DMS79 treated with DMSO at 0.1 percent for 48 hours (cell line): ENCODE results near the gene WDR18.

ENCODE experiments used
- DNase-seq: peaks from one replicate; lab custom pipeline; 2025; lab: John Stamatoyannopoulos, UW

WDR18 gene

DNA sequence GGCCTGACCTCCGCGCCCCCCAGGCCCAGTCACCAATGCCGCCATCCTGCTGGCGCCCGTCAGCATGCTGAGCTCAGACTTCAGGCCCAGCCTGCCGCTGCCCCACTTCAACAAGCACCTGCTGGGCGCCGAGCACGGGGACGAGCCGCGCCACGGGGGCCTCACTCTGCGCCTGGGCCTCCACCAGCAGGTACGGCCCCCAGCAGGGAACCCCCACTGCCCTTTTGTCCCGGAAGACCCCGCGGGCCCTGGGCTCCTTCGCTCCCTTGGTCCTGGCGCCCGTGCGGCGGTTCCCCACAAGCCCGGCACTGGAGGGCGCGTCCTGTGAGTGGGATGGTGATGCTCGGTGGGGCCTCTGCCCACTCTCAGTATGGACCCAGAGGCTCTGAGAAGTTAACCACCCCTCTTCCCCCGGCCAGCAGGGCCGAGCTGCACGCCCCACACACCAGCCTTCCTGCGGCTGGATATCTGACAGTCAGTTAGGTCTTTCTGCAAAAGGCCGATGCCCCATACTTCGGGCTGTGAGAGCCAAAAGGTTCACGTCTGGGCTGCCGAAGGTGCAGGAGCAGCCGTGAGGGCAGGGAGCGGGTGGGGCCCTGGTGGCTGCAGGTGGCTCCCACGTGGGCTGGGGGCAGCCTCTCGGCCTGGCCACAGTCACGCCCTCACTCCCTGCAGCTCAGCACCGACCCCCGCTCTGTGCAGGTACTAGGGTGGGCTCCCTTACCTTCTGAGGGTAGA, 8.0 kb downstream of the WDR18 start:
- DNase-seq, result no peak

DNA sequence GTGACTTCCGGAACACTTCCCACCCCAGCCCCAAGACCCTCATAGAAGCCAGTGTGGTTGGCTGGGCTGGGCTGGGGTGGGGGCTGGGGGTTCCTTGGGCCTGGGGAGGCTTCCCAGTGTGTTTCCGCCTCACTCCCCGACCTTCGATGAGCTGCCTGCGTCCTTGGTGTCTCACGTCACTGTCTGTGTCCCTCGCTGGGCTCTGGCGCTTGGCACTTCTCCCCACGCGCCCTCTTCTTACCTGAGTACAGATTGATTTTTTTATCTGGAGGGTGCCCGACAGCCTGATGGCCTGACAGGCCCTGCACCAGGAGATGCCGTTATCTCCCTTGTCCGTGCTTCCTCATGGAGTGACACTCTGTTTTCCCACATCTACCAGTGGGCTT, 8.5 kb downstream of the WDR18 start:
- no peak for DNase-seq

DNA sequence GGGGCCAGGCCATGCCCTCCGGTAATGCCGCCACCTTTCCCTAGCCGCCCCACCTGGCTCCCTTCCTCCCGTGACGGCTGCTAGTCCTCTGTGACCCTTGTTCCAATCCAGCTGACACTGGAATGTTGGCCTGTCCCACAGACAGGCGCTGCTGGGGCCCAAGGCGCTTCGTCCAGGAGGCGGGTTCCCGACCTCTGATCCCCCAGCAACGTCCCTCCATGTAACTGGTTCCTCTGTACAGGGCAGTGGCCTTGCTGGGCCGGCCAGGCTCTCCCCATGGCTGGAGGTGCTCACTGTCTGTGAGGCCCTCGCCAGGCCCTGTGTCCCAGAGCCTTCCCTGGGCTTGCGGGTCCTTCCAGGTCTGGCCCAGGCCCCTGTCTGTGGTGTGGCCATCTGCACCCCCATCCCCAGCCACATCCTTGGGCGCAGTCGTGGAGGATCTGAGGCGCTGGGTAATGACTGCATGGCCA, 9.3 kb downstream of the WDR18 start:
- no peak for DNase-seq

DNA sequence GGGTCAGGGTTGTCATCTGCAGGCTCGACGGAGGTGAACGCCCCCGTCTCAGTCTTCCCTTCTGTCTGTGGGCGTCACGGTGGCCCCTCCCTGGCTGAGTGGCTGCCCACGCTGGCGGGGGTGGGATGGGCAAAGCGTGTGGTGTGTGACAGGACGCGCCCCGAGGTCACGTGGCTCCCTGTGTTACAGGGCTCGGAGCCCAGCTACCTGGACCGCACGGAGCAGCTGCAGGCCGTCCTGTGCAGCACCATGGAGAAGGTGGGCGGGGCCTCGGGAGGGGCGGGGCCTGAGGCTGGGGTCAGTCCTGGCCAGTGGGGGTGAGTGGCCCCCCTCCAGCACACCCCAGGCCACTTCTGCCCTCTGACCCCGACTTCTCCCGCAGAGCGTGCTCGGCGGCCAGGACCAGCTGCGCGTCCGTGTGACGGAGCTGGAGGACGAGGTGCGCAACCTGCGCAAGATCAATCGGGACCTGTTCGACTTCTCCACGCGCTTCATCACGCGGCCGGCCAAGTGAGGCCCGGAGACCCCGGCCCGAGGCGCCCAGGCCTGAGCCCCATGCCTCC, 9.8 kb downstream of the WDR18 start:
- DNase-seq, result no peak

DNA sequence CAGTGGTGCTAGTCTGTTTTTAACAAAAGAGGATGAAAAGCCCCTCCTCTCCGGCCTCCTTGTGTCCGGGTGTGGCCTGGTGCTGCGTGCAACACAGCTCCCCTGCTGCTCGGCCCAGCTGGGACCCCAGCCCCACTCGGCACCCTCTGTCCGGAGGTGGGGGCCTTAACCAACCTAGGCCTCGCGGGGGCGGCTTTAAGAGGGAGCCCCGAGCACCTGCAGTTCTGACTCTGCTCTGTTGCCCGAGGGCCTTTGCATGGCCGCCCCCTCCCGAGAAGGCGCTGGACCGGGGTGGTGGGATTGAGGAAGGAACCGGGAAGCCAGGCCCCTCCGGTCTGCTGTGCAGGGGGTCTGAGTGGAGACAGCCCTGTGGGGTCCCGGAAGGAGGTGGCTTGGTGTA, 10.4 kb downstream of the WDR18 start:
- DNase-seq, result no peak

DNA sequence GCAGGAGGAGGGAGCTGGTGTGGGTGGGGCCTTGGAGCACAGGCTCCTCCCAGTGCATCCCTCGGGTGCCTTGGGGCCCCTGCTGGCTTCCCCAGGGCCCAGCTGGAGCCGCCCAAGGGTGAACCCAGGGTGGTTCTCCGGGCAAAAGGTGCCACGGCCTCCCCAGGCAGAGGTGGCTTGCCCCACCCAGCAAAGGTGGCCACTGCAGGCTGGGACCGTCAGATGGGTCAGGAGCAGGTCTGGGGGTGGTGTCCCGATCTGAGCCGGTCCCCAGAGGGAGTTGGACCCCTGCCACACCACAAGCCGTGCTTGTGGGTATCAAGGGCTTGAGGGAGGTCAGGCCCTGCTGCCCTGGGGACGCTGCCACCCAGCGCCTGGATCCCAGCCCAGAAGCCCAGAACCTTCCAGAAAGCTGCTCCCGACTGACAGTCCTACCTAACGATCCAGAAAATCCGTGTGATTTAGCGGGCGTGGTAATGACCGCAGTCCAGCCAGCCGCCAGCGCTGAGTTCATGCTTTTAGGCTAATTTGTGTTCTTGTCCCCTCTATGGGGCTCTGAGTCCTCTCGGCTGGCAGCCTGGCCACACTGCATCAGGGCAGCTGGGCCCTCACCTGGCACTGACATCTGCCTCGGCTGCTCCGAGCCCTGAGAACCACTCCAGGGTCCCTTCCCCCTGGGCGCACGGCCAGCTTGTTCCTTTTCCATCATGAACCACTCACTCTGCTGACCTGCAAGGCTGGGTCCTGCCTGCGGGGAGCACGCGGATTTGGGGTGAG, 11.1 kb downstream of the WDR18 start:
- DNase-seq, result peak; percentile 80

DNA sequence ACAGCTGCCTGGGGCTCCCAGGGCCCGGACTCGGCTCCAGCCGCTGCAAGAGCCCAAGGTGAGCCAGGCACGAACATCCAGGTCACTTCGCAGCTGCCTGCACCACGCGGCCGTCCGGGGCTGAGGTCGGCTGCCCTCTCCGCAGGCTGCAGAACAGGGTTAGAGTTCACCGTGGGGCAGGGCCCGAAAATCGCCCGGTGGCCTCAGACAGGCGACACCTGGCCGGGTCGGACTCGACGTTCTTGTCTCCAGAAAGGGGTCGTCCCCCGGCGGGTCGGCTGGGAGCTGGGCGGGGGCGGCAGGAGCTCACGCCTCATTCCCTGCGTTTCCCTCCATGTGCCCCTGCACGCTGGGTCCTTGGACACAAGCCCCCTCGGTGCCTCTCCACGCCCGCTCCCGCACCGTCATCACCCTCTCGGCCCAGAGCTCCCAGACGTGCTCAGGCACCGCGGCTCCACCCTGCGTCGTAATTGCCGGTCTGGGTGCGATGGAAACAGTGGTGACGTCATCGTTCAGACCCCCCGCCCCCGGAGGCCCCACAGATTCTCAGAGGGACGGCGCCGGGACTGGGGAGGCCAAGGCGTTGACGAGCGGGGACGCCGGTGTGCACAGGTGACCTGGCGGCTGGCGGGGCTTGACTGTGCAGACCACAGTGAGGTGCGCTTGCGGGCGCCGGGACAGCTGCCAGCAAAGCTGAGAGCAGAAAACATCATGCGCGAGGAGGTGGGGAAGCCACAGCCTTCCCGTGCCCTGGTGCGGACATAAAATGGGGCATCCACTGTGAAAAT, 12.1 kb downstream of the WDR18 start:
- DNase-seq, result peak; percentile 79

DNA sequence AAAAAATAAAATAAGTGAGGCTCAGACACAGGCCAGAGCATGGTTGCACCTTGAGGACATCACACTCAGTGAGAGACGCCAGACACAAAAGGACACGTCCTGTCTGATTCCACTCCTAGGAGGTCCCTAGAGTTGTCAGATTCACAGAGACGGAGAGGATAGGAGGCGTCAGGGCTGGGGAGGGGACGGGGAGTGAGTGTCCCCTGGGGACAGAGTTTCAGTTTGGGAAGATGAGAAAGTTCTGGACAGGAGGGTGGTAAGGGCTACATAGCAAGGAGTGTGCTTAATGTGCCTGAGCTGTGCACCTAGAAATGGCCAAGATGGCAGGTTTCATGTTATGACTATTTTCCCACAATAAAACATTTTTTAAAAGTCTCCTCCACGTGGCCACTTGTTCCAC, 13.9 kb downstream of the WDR18 start:
- DNase-seq, result no peak

DNA sequence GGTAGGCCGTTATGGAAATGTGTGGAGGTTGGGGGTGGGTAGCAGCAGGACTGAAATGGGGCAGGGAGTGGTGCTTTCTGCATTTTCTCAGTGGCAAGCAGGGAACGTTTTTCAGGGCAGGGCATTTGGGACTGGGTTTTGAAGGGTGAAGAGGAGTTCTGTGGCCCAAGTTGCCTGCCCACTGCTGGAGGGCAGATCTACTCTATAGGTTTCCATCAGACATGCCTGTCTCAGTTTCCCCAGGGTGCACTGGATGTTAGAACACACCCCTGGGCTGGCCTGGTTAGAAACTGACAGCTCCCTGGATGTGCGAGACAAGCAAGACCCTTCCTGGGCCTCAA, 15.2 kb downstream of the WDR18 start:
- DNase-seq, result no peak

DNA sequence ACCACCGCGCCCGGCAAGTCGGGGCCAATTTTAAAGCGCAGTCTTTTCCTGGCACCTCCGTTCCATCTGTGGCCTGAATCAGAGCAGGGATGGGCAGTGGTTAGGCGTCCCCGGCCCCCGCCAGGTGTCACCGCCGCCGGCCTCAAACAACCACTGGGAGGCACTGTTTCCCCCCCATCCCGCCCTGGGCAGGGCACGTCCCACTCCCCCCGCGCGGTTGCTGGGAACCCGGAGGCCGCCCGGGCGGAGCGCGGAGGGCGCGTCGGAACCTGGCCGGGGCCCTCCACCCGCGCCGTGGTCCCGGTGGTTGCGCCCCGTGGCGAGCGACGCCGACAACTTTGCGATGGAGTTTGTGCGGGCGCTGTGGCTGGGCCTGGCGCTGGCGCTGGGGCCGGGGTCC, 15.9 kb downstream of the WDR18 start, which contains the start of gene GRIN3B:
Gene GRIN3B (plus strand): TSS at position 325 of the 400 bp plus-strand sequence. CDS start 19 bp downstream, at position 344.
- peak; percentile 5 for DNase-seq

DNA sequence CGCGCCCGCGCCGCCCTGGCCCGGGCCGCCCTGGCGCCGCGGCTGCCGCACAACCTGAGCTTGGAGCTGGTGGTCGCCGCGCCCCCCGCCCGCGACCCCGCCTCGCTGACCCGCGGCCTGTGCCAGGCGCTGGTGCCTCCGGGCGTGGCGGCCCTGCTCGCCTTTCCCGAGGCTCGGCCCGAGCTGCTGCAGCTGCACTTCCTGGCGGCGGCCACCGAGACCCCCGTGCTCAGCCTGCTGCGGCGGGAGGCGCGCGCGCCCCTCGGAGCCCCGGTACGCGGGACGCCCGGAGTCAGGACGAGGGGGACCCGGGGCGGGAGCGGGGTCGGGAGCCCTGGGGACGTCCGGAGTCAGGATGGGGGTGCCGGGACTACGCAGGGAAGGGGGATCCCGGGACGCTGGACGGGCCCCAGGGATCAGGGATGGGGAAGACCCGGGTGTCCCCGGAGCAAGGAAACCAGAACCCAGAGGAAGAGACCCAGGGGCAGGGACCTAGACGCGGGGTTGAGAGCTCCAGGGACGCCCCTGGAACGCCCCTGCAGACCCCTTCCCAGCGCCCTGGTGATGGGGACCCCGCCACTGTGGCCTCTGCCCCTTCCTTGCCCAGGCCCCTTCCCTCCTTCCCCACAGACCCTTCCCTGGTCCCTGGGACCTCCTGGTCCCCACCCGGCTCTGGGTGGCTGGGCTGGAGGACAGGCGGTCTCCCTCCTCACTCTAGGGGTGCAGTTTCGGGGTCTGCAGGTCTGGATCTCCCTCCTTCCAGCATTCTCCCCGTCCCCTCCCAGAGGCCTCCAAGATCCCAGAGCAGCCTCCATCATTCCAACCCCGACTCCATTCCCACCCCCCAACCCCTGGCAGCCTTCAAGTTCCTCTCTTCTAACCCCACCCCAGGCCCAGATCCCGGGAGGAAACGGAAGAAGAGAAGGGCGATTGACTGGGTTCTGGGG, 16.7 kb downstream of the WDR18 start:
- DNase-seq, result no peak

DNA sequence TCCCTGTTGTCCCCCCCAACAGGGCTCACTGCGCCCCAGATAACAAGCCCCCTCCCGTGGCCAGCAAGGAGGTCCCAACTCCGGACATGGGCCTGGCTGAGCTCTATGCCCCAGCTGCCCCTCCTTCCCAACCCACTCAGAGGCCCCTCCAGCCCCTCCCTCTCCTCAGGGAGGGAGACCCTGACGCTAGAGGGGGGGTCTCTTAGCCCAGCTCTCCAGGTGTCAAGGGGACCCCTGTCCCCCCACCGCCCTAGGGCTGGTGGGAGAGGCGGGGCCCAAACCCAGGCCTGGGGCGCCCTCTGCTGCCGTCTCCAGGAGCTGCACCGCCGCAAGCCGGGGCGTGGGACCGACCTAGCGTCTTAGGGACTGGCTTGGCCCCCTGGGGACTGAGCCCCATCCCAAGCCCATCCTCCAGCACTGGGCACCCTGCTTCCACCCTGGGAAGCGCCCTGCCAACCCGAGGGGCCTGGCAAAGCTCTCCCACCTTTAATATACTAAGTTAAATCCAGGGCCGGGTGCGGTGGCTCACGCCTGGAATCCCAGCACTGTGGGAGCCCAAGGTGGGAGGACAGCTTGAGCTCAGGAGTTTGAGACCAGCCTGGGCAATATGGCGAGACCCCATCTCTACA, 17.5 kb downstream of the WDR18 start:
- peak; percentile 9 for DNase-seq

DNA sequence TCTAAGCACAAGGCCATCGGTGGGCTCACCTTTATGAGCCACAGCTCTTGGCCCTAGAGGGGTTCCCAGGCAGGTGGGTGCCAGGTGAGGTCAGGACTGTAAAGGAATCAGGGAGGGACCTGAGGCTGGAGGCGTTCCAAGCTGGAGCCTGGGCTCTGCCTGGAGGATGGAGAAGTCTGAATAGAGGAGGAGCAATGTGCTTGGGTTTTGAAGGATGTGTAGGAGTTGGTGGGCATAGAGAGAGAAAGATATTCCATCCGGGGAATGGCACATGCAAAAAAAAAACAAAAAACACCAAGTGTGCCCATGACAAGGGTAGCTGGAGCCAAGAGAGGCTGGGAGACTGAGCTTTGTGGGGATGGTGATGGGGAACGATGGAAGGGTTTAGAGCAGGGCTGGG, 18.5 kb downstream of the WDR18 start:
- DNase-seq, result no peak

DNA sequence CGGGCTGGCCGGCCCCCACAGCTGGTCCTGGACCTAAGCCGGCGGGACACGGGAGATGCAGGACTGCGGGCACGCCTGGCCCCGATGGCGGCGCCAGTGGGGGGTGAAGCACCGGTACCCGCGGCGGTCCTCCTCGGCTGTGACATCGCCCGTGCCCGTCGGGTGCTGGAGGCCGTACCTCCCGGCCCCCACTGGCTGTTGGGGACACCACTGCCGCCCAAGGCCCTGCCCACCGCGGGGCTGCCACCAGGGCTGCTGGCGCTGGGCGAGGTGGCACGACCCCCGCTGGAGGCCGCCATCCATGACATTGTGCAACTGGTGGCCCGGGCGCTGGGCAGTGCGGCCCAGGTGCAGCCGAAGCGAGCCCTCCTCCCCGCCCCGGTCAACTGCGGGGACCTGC, 19.1 kb downstream of the WDR18 start:
- DNase-seq, result no peak

DNA sequence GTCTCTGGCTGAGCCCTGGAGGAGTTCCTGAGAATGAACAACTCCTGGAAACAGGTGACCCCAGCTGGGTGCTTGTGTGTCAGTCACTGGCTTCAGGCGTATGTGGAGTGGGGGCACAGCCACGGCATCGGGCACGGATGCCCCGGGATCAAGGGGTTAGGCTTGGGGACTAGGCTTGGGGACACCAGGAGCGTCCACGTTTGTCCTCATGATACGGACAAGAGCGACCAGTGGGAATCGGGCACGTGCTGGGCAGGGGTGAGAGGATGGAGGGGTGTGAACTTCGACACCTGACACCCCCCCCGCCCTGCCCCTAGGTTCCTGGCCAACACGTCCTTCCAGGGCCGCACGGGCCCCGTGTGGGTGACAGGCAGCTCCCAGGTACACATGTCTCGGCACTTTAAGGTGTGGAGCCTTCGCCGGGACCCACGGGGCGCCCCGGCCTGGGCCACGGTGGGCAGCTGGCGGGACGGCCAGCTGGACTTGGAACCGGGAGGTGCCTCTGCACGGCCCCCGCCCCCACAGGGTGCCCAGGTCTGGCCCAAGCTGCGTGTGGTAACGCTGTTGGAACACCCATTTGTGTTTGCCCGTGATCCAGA, 20.2 kb downstream of the WDR18 start:
- no peak for DNase-seq

DNA sequence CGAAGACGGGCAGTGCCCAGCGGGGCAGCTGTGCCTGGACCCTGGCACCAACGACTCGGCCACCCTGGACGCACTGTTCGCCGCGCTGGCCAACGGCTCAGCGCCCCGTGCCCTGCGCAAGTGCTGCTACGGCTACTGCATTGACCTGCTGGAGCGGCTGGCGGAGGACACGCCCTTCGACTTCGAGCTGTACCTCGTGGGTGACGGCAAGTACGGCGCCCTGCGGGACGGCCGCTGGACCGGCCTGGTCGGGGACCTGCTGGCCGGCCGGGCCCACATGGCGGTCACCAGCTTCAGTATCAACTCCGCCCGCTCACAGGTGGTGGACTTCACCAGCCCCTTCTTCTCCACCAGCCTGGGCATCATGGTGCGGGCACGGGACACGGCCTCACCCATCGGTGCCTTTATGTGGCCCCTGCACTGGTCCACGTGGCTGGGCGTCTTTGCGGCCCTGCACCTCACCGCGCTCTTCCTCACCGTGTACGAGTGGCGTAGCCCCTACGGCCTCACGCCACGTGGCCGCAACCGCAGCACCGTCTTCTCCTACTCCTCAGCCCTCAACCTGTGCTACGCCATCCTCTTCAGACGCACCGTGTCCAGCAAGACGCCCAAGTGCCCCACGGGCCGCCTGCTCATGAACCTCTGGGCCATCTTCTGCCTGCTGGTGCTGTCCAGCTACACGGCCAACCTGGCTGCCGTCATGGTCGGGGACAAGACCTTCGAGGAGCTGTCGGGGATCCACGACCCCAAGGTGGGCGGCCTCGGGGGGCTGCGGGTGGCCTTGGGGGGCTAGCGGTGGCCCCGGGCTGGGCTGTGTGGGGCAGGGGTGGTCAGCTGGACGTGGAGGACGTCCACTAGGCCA, 20.9 kb downstream of the WDR18 start:
- no peak for DNase-seq

DNA sequence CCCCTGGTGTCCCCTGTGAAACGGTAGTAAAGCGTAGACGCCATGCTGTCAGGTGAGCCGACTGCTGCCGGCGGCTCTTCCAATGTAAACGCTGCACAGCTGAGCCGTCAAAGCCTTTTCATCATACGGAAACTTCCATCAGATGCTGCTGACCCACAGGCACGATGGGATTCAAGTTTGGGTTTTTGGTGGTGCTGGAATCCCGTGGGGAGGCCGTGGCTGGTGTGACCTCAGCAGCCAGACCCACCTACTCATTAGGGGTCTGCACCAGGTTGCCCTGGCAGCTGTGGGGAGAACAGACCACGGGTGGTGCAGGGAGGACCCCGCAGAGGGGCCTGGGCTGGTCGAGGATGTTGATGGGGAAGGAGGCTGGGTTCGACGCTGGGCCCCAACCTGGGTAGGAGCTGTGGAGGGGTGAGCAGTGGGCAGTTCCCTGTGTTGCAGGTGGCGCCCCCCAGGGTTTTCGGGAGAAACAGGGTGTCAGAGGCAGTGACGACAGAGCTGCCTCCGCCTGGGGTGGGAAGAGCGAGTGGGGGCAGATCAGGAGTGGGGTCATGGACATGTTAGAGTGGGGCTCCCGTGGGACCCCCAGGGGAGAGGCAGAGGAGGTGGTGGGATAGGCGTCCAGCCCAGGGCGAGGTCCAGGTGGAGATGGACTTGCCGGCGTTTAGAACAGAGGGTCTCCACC, 22.7 kb downstream of the WDR18 start:
- DNase-seq, result no peak

DNA sequence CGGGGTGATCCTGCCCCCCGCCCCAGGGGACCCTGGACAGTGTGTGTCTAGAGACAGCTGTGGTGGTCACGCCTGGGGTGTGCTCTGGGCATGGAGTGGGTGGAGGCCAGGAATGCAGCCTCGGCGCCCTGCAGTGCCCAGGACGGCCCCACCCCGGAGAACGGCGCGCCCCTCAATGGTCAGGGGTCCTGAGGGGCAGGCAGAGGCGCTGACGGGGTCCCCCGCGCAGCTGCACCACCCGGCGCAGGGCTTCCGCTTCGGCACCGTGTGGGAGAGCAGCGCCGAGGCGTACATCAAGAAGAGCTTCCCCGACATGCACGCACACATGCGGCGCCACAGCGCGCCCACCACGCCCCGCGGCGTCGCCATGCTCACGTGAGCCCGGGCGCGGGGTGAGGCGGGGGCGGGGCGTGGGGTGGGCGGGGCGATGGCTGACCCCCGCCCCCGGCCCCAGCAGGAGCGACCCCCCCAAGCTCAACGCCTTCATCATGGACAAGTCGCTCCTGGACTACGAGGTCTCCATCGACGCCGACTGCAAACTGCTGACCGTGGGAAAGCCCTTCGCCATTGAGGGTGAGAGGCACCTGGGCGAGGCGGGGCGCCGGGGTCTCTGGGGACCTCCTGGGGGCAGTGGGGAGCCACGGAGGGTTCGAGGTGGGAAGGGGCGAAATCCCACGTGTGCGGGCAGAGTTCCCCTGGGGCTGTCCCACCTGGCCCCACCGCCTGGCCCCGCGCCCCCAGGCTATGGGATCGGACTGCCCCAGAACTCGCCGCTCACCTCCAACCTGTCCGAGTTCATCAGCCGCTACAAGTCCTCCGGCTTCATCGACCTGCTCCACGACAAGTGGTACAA, 23.5 kb downstream of the WDR18 start:
- no peak for DNase-seq
